Activated CD8-positive, alpha-beta memory T cell treated with anti-CD3 and anti-CD28 coated beads, Interleukin-2, amount 10 ng/mL, durations not matched to agents 7 days and 5 days (primary cell): Measurements from ENCODE around the gene CYP2W1. TPM values are rescaled to one million over a fixed set of nuclear protein-coding genes. Genes with fewer than 3 reads are reported as not detected.
"Not testable (repeated sequence)": the region's sequence is repeated elsewhere in the genome, so short reads cannot be mapped to it uniquely, and the experiment has no call there.

Experiments used
- ATAC-seq: fragments of 150-1000 bp; cut with Tn5 transposase; one replicate; pipeline ENCODE4 v1.10.0; 2021; ENCODE audit warnings: moderate library complexity
- CTCF ChIA-PET: fragments of 350-600 bp; sonication (Branson Sonifier 250); formaldehyde crosslinking; loops from one replicate; lab custom pipeline; 2021; ENCODE audit warnings: antibody characterized with exemption; lab: Charles Lee
- DNase-seq: peaks from one replicate; pipeline ENCODE4 v3.0.0-alpha.2; 2020
- H3K27ac Mint-ChIP-seq: one replicate; pipeline ENCODE4 v1.8.0; 2021; ENCODE audit warnings: mild to moderate bottlenecking, mixed read lengths
- H3K27me3 Mint-ChIP-seq: one replicate; pipeline ENCODE4 v1.8.0; 2021; ENCODE audit warnings: mixed read lengths
- H3K36me3 Mint-ChIP-seq: one replicate; pipeline ENCODE4 v1.8.0; 2021; ENCODE audit warnings: mild to moderate bottlenecking, mixed read lengths
- H3K4me1 Mint-ChIP-seq: one replicate; pipeline ENCODE4 v1.8.0; 2021; ENCODE audit warnings: mixed read lengths
- H3K4me3 Mint-ChIP-seq: one replicate; pipeline ENCODE4 v1.8.0; 2021; ENCODE audit warnings: mild to moderate bottlenecking, moderate library complexity, mixed read lengths
- H3K9me3 Mint-ChIP-seq: one replicate; pipeline ENCODE4 v1.8.0; 2022; ENCODE audit warnings: low read depth, mixed read lengths
- microRNA-seq: library from miRNA; unstranded; fragments of <30 nt; microRNA quantifications from one replicate; pipeline ENCODE4 v1.2.0, GENCODE V29; 2022
- total RNA-seq, 2 experiments: library from RNA; stranded (reverse); gene quantifications; one replicate each; pipeline ENCODE4 v1.2.3, GENCODE V29; 2021

The CYP2W1 gene
- total RNA-seq, 2 experiments from 2014 or later = not detected

- H3K27ac Mint-ChIP-seq, H3K27me3 Mint-ChIP-seq, H3K4me3 Mint-ChIP-seq, H3K9me3 Mint-ChIP-seq, H3K36me3 Mint-ChIP-seq, CTCF ChIA-PET, DNase-seq: not testable (repeated sequence)
- H3K4me1 Mint-ChIP-seq = peaks cover 17% of the 10 kb centered on the region
- peak; percentile 53 for ATAC-seq
These were observed 53.4 kb downstream of the CYP2W1 start for GRCh38 chr7:1036164-1036928.

Small RNA genes within 50 kb of the gene (microRNA-seq; reads per million reads assigned to microRNA genes)
- gene MIR339 = 1,441 reads per million, percentile 86 among the genes with 10 or more reads in this experiment

Other genes starting within 250 kb of the CYP2W1 start
- gene SUN1, start 150.7 kb upstream of the CYP2W1 start, total RNA-seq = 10 to 100 TPM; 41.4 to 46.3 TPM
- gene GET4, start 106.6 kb upstream of the CYP2W1 start, total RNA-seq = 10 to 100 TPM; 38.0 to 39.2 TPM
- gene ADAP1, start 28.5 kb upstream of the CYP2W1 start, total RNA-seq = 10 to 100 TPM; 12.4 to 30.8 TPM
- gene COX19, start 7.6 kb upstream of the CYP2W1 start, total RNA-seq = 10 to 100 TPM; 18.7 to 18.9 TPM
- gene GPR146, start 61.4 kb downstream of the CYP2W1 start, total RNA-seq = 1 to 10 TPM in 1 of 2 experiments, under 1 TPM in 1; 0.40 to 2.1 TPM
- not detected for gene GPER1, start 104.9 kb downstream of the CYP2W1 start, total RNA-seq
- 10 to 100 TPM; 23.8 to 23.9 TPM for gene ZFAND2A, start 177.0 kb downstream of the CYP2W1 start, total RNA-seq
- gene UNCX, start 249.7 kb downstream of the CYP2W1 start, total RNA-seq = not detected